Stimulated activated CD4-positive, alpha-beta T cell treated with anti-CD3 and anti-CD28 coated beads, TNF-alpha, amount 100 ng/mL, for 1 hour (primary cell): ENCODE data around the gene CLDN1.

ENCODE experiments used
- DNase-seq, 3 donors: peaks; one replicate each; pipeline ENCODE4 v3.0.0-alpha.2; 2020; ENCODE audit warnings: low read depth in 3 of 3, low spot score in 1 of 3

CLDN1 gene

GRCh38 chr3:190321789-190322603 is at the start of gene CLDN1:
Gene CLDN1 (minus strand): TSS chr3:190322446. CDS start chr3:190322206, 240 bp downstream.
- peak; percentile 31 to 72 (median 54) for DNase-seq

DNA sequence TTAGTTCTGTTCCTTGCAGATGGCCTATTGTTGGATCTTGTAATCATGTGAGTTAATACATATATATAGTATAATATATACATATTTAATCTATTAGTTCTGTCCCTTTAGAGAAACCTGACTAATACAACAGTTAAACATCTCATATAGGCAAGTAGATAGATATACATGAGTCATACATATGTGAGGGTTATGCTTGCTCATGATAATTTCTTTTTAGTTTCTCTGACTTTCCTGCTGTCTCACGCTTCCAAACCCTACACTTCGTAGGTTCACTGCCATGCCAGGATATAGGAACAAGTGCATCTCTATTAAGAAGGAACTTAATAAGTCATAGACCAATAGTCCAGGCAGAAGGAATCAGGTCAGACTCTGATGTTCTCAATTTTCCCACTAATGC is 48.9 kb upstream of the CLDN1 start:
- DNase-seq, result no peak

- no peak for DNase-seq
Measured at GRCh38 chr3:190370369-190370768, 48.1 kb upstream of the CLDN1 start.

DNA sequence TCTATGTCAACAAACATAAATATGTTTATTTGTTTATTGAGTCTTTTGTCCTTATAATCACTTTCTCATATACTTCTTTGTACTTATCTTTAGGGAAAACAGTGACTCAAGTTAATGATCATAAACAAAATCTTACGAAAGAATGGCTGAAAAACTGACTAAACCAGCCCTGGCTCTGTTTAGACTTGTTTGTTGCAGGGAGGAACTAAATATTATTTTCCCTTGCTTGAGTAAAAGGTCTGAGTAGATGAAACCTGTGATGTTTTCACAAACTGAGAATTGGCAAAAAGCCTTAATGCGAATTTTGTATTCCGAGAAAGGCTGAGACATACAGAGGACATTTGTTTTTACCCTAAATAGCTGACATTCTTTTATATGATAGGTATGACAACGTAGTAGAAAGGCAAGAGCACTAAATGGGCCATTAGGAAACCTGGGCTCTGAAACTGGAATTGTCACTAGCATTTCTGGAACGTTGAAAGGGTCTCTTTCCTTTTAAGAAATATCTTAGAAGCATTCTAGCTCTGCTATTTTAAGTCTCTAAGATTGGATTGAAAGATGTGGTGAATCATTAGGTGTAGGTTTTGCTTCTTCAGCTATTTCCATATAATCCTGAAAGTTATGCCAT is 47.5 kb upstream of the CLDN1 start:
- no peak for DNase-seq

DNA sequence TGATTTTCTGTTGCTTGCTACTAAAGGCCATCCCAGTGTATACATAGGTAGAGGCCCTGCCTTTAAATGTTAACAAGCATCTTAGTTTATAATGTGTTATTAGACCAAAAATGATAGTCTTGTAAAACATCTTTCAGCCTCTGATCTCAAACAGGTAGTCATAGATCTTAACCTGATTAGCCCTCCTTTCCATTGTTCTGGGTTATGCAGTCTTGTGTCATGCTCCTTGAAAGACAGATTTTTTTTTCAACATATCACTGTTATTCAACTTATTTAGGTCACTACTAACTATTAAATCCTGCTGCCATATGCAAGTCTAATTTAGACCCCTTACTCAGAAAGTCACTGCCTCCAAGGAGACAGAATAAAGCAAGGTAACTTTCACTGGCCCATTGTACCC is 46.6 kb upstream of the CLDN1 start:
- DNase-seq, result no peak

GRCh38 chr3:190366133-190366532 is 43.9 kb upstream of the CLDN1 start:
- DNase-seq, result no peak

DNA sequence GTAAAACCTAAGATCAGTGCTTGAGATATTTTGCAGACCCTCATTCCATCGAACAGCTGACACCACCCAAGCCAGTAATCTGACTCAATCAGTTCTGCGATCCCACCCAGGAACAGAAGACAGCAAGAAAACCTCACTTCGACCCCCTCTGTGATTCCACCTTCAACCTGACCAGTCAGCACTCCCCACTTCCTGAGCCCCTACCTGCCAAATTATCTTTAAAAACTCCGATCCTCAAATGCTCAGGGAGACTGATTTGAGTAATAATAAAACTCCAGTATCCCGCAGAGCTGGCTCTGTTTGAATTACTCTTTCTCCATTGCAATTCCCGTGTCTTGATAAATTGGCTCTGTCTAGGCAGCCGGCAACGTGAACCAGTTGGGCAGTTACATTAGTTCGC is 40.0 kb upstream of the CLDN1 start:
- no peak for DNase-seq

DNA sequence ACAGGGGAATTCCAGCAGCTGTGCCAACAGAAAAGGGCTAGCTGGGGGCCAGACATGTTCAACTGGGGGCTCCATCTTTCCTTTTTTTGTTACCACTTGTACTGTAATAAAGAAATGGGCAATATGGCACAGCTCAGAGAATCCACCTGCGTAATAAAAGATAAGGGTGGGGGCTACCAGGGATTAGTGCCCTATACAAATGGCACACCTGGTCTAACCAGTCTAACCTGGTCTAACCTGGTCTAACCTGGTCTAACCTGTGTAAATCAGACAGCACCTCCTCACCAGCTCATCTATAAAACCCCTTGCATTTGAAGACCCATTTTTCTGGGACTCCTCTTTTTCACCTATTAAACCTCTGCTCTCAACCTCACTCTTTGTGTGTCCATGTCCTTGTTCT is 39.5 kb upstream of the CLDN1 start:
- no peak for DNase-seq

DNA sequence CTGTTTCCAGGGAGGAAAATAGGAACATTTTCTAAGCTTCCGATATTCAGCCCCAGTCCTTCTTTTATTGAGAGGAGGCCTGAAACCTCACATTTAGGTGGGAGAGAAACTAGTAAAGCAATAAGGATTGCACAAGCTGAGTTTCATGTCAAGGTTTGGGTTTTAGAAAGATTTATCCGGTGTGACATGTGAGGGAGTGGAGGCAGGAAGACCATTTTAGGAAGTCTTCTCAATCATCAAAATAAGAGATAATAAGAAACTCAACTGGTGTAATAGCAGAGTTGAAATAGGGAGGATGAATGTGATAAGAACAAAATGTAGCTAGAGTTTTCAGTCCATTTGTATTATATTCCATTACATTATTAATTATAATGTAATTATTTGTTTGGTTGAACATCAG is 38.0 kb upstream of the CLDN1 start:
- no peak for DNase-seq

- DNase-seq, result no peak
Measured at GRCh38 chr3:190359813-190360212, 37.6 kb upstream of the CLDN1 start.

DNA sequence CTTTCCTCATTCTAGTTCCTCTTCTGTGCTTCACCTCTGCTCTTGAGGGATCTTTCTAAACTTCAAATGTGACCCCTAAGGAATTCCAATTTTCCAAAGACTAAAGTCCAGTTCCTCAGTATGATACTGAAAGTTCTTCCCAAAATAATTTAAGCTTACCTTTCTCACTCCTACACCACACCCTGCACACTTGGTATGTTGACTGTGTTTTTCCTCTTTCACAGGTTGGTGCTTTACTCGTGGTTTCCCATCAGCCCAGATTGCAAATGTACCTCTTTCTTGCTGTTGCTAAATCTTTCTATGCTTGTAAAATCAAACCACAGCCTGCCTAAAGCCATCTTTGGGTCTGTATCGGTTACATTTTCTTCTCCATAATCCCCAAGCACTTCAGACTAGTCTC is 35.2 kb upstream of the CLDN1 start:
- no peak for DNase-seq

- DNase-seq, result no peak
Measured at GRCh38 chr3:190356246-190356645, 34.0 kb upstream of the CLDN1 start.

DNA sequence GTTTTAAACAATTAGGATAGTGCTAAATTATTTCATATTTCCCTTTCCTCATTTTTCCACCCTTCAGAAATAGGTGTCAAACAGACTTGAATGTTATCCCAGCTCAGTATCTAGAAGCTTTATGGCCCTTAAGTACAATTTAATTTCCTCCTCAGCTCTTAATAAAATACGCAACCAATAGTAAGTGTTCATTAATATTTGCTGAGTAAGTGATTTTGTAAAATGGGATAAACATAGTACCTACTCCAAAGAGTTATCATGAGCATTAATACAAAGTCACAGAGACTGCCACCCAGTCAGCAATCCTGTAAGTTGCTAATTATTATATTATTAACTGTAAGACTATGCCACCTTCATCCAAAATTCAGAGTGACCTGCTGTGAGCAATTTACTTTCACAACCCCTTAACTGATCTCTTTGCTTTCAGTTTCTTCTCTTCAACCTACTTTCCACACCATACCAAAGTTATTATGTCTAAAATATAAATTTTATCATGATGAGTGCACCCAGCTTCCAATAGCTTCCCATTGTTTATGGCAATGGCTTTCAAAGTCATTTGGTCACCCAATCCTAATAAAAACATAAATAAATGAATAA is 30.7 kb upstream of the CLDN1 start:
- DNase-seq, result no peak

DNA sequence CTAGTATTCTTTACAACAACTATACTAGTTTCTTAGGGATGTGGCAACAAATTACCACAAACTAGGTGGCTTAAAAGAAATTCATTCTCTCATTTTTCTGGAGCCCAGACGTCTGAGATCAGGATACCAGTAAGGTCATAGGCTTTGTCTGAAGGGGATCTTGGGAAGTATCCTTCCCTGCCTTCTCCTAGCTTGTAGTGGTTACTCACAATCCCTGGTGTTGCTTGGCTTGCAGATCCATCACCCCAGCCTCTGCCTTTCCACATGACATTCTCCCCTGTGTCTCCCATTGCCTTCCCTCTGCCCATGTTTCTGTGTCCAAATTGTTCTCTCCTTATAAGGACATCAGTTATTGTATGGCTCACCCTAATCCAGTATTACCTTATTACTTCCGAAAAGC is 24.3 kb upstream of the CLDN1 start:
- no peak for DNase-seq

DNA sequence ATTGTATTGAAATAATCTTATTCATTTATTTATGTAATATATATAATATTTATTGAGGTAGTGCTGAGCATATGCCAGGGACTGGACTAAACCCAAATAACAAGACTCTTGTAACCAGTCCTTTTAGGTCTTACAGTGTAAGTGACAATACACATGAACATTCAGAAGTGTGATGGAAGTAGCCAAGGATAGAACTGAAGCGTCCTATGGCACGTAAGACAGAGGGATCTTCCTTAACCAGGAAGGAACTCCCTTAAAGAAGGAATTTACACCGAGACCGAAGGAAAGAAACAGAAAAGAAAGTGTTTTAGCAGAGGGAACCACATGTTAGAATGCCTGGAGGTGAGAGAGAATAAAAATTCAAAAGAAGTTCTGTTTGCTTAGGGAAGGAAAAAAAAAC is 23.6 kb upstream of the CLDN1 start:
- DNase-seq, result no peak

DNA sequence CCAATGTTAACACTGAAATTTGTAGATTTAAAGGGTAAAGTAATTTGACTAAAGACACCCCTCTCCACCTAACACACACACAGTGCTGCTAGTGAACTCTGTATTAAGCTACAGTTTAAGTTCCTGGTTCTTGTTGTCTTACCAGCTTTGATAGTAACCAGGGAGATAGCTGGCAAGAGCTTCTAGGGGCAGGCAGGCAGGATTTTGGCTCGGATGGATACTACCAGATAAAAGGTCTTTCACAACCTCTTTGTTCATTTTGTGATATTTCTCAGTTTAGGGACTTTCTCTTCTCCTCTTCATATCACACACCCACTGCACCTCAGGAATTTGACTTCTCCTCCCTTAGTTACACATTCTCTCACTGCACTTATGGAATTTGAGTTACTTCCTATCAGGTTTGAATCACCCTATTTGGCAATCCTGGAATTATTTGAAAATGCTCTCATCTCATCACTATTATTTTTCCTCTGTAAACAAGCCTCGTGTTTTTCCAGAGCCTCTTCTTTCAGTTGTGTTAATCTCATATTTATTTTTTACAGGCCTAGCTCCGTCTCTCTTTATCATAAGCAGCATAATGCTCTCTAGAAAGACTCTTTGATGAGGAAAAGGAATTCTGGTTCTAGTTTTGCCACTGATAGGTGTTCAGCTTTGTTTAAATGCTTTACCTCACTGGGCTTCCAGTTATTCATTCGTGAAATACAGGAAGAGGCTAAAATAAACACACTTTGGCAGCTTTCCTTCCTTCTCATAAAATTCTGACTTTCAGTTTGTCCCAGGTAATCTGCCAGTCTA is 23.0 kb upstream of the CLDN1 start:
- no peak for DNase-seq

DNA sequence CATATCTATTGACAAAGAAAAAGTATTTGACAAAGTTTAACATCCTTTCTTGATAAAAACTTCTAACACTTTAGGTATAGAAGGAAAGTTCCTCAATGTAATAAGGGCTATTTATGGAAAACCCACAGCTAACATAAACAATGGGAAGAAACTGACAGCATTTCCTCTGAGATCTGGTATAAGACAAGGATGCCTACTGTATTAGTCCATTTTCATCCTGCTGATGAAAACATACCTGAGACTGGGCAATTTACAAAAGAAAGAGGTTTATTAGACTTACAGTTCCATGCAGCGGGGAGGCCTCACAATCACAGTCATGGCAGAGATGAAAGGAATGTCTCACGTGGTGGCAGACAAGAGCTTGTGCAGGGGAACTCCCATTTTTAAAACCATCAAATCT is 17.8 kb upstream of the CLDN1 start:
- DNase-seq, result no peak

DNA sequence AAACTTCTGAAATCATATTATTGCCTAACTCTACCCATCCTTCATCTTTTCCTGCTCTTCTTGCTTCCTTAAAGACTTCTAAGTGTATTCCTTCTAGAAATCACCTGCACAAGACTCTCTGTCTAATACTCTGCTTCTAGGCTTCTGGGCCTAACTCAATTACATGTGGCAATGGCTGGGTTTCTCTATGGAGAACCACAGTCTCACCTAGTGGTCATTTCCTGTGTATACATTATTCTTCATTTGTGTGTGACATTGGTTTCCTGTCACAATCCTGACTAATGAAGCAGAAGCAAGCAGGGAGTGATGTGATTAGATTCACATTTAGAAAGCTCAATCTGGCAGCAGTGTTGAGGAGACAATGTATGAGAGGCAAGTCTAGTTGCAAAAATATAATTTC is 16.9 kb upstream of the CLDN1 start:
- no peak for DNase-seq

- DNase-seq, result no peak
Measured at GRCh38 chr3:190338717-190339116, 16.5 kb upstream of the CLDN1 start.

DNA sequence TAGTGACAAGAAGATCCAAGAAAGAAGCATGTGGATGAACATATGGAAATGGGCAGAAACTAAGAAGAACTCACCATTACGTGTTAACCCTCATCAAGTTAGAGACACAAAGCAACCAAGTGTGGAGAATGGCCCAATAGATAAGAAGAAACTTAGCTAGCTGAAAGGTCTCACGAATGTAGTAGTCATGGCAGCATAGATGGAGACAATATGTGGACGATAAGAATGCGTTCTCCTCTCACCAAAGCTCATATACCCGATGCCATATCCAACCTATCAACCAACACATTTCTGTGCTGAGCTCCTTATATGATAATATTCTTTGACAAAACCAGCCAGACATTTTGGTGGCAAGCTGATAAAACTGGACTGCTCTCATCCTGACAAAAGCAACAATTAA is 15.1 kb upstream of the CLDN1 start:
- no peak for DNase-seq

- no peak for DNase-seq
Measured at GRCh38 chr3:190336516-190337189, 14.4 kb upstream of the CLDN1 start.
